Gastrocnemius medialis (tissue), 4 donors: ENCODE data around the gene RBL2. TPM values are rescaled to one million over a fixed set of nuclear protein-coding genes. Genes with fewer than 3 reads are reported as not detected.
"Not testable (repeated sequence)": the region's sequence is repeated elsewhere in the genome, so short reads cannot be mapped to it uniquely, and the experiment has no call there.

Source experiments
- ATAC-seq, 2 donors: fragments of 150-250 bp; one replicate each; pipeline ENCODE4 v1.9.1; 2016
- DNase-seq, 2 donors: peaks; one replicate each; pipeline ENCODE4 v3.0.0-alpha.2; 2019
- H3K27ac ChIP-seq, 4 donors: fragments of 200-600 bp; sonication (generic); 1 replicate in 1 of 4; 2 replicates in 3 of 4; pipeline ENCODE4 v1.5.1; 2016 to 2018; ENCODE audit warnings: mild to moderate bottlenecking in 2 of 4, moderate library complexity in 1 of 4
- H3K27me3 ChIP-seq, 3 donors: fragments of 200-600 bp; sonication (generic) in 2 of 3; 1 replicate in 1 of 3; 2 replicates in 2 of 3; pipeline versions ENCODE4 v1.5.1 to v1.6.0; 2016 to 2019; ENCODE audit warnings: mild to moderate bottlenecking in 1 of 3, moderate library complexity in 1 of 3
- H3K36me3 ChIP-seq, 2 donors: fragments of 200-600 bp; sonication (generic) in 1 of 2; one replicate each; pipeline ENCODE4 v1.5.1; 2017 to 2018
- H3K4me1 ChIP-seq, 2 donors: fragments of 200-600 bp; sonication (generic) in 1 of 2; one replicate each; pipeline ENCODE4 v1.5.1; 2016 to 2017; ENCODE audit warnings: mild to moderate bottlenecking in 2 of 2
- H3K4me3 ChIP-seq, 4 donors: fragments of 200-600 bp; sonication (generic) in 3 of 4; 1 replicate in 1 of 4; 2 replicates in 3 of 4; pipeline ENCODE4 v1.5.1; 2016 to 2019; ENCODE audit warnings: mild to moderate bottlenecking in 2 of 4
- H3K9me3 ChIP-seq, 3 donors: fragments of 200-600 bp; sonication (generic) in 2 of 3; 1 replicate in 1 of 3; 2 replicates in 2 of 3; pipeline ENCODE4 v1.5.1; 2016 to 2019
- CTCF ChIP-seq, 5 experiments: fragments of 450-650 bp in 3 of 5; fragments of 200-600 bp in 2 of 5; sonication (generic) in 2 of 5; IDR thresholded peaks in 4 of 5; conservative IDR thresholded peaks in 1 of 5; 1 replicate in 4 of 5; 2 replicates in 1 of 5; pipeline ENCODE4 v1.5.1; 2016 to 2019; ENCODE audit warnings: antibody characterized with exemption in 5 of 5, mild to moderate bottlenecking in 3 of 5, moderate library complexity in 3 of 5
- POLR2A ChIP-seq, 2 donors: fragments of 450-650 bp; IDR thresholded peaks; one replicate each; pipeline ENCODE4 v1.6.1; 2017; ENCODE audit warnings: antibody characterized with exemption in 2 of 2, mild to moderate bottlenecking in 2 of 2, moderate library complexity in 2 of 2
- in situ Hi-C, 4 donors: fragments of 200-750 bp; cut with MboI; loops; one replicate each; pipeline versions ENCODE4 v1.15.0 to v1.8.0; 2017; ENCODE audit warnings: low sequenced_read_pairs in 4 of 4
- intact Hi-C: fragments of 100-400 bp; cut with DNase I; formaldehyde crosslinking; loops from one replicate; pipeline ENCODE4 v1.15.1; 2023; ENCODE audit warnings: low total_unique reads
- total RNA-seq, 4 donors: library from RNA; depleted of rRNA; stranded (reverse); fragments of >200 nt; gene quantifications; one replicate each; pipeline versions ENCODE4 v1.1.0 to v1.2.3, GENCODE V29; 2016

Gene RBL2
- total RNA-seq, 4 donors from 2014 or later = 48.0 to 60.6 (median 58.0) TPM

GRCh38 chr16:53421248-53421647, 13.0 kb upstream of the RBL2 start:
- intact Hi-C loops = no loop called here
- no peaks in the 10 kb centered on the region for H3K9me3 ChIP-seq
- H3K27ac ChIP-seq = no peak overlapping the region
- no peak overlapping the region for H3K4me3 ChIP-seq
- in situ Hi-C loops = no loop called here
- DNase-seq (no peak), ATAC-seq (no peak)
- H3K27me3 ChIP-seq = no peaks in the 10 kb centered on the region
- H3K4me1 ChIP-seq = no peaks in the 10 kb centered on the region
- no peak for TF ChIP-seq CTCF (IDR thresholded peaks at IDR 0.05 in 4 of 5, conservative IDR thresholded peaks at IDR 0.05 in 1 of 5)
- no peak for TF ChIP-seq POLR2A (IDR thresholded peaks at IDR 0.05)
- H3K36me3 ChIP-seq = no peaks in the 10 kb centered on the region

- H3K4me3 ChIP-seq = not testable (repeated sequence)
Measured at GRCh38 chr16:53423968-53424367, 10.3 kb upstream of the RBL2 start.

GRCh38 chr16:53428681-53429080, 5.6 kb upstream of the RBL2 start:
- ATAC-seq (no peak), DNase-seq (no peak)
- H3K4me1 ChIP-seq = no peaks in the 10 kb centered on the region
- no peaks in the 10 kb centered on the region for H3K27me3 ChIP-seq
- in situ Hi-C loops (no loop called here), intact Hi-C loops (no loop called here)
- no peak overlapping the region for H3K27ac ChIP-seq
- TF ChIP-seq CTCF (IDR thresholded peaks at IDR 0.05 in 4 of 5, conservative IDR thresholded peaks at IDR 0.05 in 1 of 5) (no peak), POLR2A (IDR thresholded peaks at IDR 0.05) (no peak)
- H3K36me3 ChIP-seq = no peaks in the 10 kb centered on the region
- no peaks in the 10 kb centered on the region for H3K9me3 ChIP-seq
- no peak overlapping the region for H3K4me3 ChIP-seq

More at GRCh38 chr16:53423968-53424367, 10.3 kb upstream of the RBL2 start:
- DNase-seq, intact Hi-C loops, H3K27me3 ChIP-seq, ATAC-seq, H3K4me1 ChIP-seq, H3K36me3 ChIP-seq, H3K9me3 ChIP-seq, in situ Hi-C loops, H3K27ac ChIP-seq: not testable (repeated sequence)

- no peak overlapping the region for H3K4me3 ChIP-seq
- no peak overlapping the region for H3K27ac ChIP-seq
- DNase-seq (no peak), ATAC-seq (no peak)
- intact Hi-C loops (no loop called here), in situ Hi-C loops (no loop called here)
- TF ChIP-seq CTCF (IDR thresholded peaks at IDR 0.05 in 4 of 5, conservative IDR thresholded peaks at IDR 0.05 in 1 of 5) (no peak), POLR2A (IDR thresholded peaks at IDR 0.05) (no peak)
- H3K9me3 ChIP-seq = no peaks in the 10 kb centered on the region
- no peaks in the 10 kb centered on the region for H3K36me3 ChIP-seq
- H3K4me1 ChIP-seq = peaks cover 0 to 3% of the 10 kb centered on the region in 2 donors
- no peaks in the 10 kb centered on the region for H3K27me3 ChIP-seq
Measured at GRCh38 chr16:53429221-53429943, 4.9 kb upstream of the RBL2 start.

- intact Hi-C loops (loop anchor here (10.0 kb wide), 1 partner anchor 376 kb away; the partner anchor contains the start of genes CHD9 and CHD9NB), in situ Hi-C loops (loop anchor here in 1 of 4 donors (10.0 kb wide), 1 partner anchor 74 kb away; the partner anchor contains the start of gene AKTIP)
- H3K27me3 ChIP-seq = no peaks in the 10 kb centered on the region
- no peak for ATAC-seq
- H3K9me3 ChIP-seq = no peaks in the 10 kb centered on the region
- no peak for DNase-seq
- H3K27ac ChIP-seq = no peak overlapping the region
- H3K4me1 ChIP-seq = peaks cover 0 to 3% of the 10 kb centered on the region in 2 donors
- no peaks in the 10 kb centered on the region for H3K36me3 ChIP-seq
- TF ChIP-seq CTCF (IDR thresholded peaks at IDR 0.05 in 4 of 5, conservative IDR thresholded peaks at IDR 0.05 in 1 of 5) (no peak), POLR2A (IDR thresholded peaks at IDR 0.05) (no peak)
- H3K4me3 ChIP-seq = no peak overlapping the region
Measured at GRCh38 chr16:53430363-53430762, 3.9 kb upstream of the RBL2 start.
